ENCODE measurements around the gene AP3S1.
A peak's percentile ranks its signal among the peaks of the same experiment; 100 is the strongest.
"Not testable (repeated sequence)": the region's sequence is repeated elsewhere in the genome, so short reads cannot be mapped to it uniquely, and the experiment has no call there.

AP3S1 gene

DNA sequence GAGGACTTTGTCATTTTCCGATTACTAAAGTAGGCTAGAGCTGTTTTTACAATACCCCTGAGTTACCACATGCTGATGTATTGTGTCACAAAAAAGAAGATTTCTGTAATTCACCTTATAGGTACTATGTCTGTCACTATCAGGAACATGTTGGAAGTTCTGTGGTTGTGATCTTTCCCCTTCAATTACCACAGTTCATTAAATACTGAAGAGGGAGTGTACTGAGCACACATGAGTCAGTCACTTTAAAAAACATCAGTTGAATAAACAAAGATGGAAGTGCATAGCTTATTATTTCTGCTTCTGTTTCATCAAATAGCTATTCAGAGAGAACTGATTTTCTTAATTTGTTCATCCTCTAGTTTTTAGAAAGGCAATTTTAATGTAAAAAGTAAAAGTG is 31.7 kb downstream of the AP3S1 start:
- DNase-seq = peak; percentile 76

GRCh38 chr5:115875447-115875846 is 33.7 kb downstream of the AP3S1 start:
- peak; percentile 39 for DNase-seq

DNA sequence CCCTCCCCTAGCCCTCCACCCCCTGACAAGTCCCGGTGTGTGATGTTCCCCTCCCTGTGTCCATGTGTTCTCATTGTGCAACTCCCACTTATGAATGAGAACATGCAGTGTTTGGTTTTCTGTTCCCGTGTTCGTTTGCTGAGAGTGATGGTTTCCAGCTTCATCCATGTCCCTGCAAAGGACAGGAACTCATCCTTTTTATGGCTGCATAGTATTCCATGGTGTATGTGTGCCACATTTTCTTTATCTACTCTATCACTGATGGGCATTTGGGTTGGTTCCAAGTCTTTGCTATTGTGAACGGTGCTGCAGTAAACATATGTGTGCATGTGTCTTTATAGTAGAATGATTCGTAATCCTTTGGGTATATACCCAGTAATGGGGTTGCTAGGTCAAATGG is 35.6 kb downstream of the AP3S1 start:
- DNase-seq = not testable (repeated sequence)

- not testable (repeated sequence) for DNase-seq
Observed at GRCh38 chr5:115882434-115882833, 40.7 kb downstream of the AP3S1 start.

GRCh38 chr5:115884704-115885103 is 43.0 kb downstream of the AP3S1 start:
- DNase-seq = no peak

DNA sequence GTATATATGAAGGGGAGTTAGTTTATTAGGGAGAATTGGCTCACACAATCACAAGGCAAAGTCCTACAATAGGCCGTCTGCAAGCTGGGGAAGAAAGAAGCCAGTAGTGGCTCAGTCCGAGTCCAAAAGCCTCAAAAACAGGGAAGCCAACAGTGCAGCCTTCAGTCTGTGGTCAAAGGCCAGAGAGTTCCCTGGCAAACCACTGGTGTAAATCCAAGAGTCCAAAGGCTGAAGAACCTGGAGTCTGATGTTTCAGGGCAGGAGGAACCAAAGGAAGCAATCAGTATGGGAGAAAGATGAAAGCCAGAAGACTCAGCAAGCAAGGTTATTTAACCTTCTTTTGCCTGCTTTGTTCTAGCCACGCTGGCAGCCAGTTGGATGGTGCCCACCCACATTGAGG is 43.5 kb downstream of the AP3S1 start:
- not testable (repeated sequence) for DNase-seq

DNA sequence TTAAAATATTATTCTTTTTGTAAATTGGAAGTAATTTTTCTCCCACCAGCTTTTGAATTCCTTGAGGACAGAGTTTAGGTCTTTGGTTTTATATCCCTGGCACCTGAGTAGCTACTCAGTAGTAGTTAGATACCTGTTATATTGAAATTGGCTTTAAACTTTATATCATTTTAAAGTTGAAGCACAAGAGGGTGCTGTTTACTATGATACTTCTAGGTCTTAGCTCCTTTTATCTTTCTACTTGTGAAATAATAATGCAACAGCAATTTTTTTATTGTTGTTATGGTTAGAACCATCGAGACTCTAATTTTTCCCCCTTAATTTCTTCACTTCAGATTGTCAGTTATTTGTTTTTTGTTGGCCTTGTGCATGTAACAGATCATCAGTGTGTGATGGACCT is 46.3 kb downstream of the AP3S1 start:
- DNase-seq = peak; percentile 46

DNA sequence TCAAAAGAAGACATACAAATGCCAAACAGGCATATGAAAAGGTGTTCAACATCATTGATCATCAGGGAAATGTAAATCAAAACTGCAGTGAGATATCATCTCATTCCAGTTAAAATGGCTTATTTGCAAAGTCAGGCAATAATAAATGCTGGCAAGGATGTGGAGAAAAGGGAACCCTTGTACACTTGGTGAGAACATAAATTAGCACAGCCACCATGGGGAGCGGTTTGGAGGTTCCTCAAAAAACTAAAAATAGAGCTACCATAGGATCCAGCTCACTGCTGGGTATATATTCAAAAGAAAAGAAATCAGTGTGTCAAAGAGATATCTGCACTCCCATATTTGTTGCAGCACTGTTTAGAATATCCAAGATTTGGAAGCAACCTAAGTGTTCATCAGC is 50.3 kb downstream of the AP3S1 start:
- DNase-seq = no peak

DNA sequence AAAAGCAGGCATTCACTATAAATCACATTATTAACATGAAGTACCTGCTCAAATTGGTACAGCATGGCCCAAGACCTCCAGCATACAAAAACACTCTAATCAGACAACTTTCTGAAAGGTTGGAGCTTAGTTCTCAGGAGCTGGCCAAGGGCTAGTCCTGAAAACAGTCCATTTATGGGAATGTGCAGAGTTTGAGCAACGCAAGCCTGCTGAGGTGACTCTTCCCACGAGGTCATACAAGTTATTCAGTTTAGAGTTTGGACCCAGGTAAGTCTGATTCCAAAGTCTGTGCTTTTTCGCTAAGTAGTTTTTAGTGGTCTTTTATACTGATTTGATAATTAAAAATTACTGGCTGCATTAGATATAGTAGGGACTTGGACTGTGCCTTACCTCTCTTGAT is 52.6 kb downstream of the AP3S1 start:
- no peak for DNase-seq

DNA sequence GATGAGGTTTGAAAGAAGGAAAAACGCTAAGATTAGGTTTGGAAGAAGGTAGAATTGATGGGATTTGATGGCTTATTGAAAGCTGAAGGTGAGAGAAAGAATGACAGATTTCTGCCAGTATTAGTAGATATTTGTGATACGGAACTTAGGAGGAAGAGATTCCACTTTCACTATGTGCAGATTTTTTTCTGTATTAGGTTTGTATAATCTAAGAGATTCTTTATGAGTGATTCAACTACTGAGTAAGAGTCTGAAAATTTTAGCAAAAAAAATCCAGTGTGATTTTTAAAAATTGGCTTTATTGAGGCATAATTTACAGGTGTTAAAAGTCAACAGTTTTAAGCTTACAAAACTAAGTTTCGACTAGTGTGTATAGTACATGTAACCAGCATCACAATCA is 54.1 kb downstream of the AP3S1 start:
- no peak for DNase-seq

DNA sequence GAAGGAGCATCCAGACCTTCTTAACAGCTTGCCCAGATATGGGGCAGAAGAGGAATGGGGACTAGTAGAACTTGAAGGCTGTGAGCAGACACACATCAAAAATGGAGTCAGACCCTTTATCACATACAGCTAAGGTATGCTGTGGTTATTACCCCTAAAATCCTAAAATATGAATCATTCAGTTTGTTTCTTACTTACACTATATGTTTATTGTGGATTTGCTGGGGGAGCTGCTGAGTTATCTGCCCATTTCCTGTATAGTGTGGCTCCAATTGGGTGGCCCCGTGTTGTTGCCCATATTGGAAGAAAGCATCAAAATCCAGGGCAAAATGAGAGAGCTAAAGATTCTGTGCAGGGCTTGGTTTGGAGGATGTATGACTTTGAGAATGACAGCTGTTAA is 56.9 kb downstream of the AP3S1 start:
- no peak for DNase-seq

- no peak for DNase-seq
Observed at GRCh38 chr5:115907177-115907576, 65.4 kb downstream of the AP3S1 start.

DNA sequence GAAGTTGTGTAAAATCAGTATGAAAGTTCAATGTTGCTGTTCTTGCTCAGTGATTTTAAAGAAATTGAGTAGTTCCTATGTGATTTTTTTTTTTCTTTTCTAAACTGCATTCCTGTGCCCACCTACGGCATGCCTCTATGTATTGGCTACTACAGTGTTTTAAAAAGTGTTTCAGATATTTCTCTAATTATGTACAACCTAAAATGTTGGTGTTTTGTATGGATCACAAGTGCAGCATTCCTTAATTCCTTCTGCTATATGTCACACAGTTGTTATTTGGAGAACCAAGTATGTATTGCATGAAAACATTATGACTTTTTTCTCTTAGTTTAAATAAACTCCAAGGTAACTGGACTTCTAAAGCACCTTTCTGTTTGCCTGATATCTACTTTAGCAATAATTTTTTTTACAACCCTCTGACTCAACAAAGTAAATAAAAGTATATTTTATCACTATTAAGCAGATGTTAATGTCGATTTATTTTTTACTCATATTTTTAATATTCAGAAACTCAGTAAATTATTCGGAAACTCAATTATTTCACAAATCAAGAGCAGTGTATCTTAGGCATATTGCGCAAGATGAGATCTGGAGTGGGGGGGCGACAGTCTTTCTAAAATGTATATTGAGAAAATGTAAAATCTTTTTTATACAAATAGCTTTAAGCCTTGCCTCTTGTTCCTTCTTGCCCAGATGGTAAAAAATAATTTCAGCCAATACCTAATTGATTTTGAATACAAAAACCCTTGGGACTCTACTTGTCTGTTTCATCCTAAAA is 72.1 kb downstream of the AP3S1 start:
- DNase-seq = not testable (repeated sequence)

- no peak for DNase-seq
Observed at GRCh38 chr5:115920171-115920725, 78.5 kb downstream of the AP3S1 start.

DNA sequence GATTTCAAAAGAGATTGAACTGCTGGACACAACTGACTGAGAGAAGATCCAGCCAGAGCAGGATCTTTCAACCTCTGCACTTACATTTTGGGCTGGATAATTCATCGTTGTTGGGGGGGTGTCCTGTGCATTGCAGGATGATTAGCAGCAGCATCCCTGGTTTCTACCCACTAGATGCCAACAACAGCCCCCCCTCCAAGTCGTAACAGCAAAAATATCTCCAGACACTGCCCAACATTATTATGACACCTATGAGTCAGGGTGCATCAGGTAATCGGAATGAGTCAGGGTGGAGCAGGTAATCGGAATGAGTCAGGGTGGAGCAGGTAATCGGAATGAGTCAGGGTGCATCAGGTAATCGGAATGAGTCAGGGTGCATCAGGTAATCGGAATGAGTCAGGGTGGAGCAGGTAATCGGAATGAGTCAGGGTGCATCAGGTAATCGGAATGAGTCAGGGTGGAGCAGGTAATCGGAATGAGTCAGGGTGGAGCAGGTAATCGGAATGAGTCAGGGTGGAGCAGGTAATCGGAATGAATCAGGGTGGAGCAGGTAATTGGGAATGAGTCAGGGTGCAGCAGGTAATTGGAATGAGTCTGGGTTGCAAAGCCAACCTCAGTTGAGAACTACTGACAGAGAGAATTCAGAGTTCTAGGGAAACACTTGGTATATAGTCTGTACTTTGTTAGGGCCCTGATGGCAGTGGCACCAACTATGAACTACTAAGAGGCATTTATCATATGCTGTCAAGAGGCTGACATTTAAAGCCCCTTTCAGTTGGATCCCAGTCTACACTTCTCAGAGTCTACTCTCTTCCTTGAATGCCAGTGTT is 87.1 kb downstream of the AP3S1 start:
- DNase-seq = not testable (repeated sequence)

DNA sequence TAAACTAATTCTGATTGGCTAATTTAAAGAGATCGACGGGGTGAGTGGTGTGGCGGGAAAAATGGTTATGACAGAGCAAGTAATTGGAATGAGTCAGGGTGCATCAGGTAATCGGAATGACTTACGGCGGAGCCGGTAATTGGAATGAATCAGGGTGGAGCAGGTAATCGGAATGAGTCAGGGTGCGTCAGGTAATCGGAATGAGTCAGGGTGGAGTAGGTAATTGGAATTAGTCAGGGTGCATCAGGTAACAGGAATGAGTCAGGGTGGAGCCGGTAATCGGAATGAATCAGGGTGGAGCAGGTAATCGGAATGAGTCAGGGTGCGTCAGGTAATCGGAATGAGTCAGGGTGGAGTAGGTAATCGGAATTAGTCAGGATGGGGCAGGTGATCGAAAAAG is 88.4 kb downstream of the AP3S1 start:
- DNase-seq = not testable (repeated sequence)

DNA sequence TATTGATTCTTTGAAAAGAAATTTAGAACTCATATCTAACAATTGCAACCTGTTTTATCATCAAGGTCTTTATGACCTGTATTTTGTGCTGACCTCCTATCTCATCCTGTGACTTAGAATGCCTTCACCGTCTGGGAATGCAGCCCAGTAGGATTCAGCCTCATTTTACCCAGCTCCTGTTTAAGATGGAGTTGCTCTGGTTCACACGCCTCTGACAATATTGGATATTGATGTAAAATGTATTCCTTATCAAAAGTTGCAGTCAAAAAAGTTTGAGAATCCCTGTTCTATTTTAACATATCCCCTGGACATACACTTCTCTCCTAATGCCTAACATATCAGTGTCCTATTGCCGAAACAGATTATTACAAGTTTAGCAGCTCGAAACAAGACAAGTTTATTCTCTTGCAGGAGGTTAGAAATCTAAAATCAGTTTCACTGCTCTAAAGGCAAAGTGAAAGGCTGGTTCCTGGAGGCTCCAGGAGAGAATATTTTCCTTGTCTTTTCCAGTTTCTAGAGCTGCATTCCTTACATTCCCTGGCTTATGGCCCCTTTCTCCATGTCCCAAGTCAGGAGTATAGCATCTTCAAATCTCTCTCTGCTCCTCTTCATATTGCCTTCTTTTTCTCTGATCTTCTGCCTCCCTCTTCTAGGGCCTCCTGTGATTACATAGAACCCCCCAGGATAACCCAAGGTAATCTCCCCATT is 89.0 kb downstream of the AP3S1 start:
- no peak for DNase-seq

DNA sequence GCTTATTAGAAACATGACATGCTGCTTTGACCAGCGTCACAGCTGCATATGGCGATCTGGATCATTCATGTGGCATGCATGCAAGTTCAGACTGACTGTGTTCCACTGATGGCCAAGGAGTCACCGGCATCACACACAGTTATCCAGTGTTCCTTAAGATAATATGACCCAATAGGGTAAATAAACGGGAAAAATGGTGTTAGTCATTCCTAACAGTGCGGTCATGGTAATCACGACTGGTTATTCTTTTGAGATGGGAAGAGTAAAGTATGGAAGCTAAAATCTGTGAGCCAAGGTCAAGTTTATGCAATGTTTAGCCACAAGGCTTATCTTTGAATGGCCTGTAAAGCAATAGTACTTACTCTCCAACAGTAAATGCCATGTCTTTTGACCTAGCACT is 91.3 kb downstream of the AP3S1 start:
- DNase-seq = no peak

GRCh38 chr5:115934388-115934974 is 92.7 kb downstream of the AP3S1 start:
- no peak for DNase-seq

- DNase-seq = no peak
Observed at GRCh38 chr5:115936031-115936430, 94.3 kb downstream of the AP3S1 start.

DNA sequence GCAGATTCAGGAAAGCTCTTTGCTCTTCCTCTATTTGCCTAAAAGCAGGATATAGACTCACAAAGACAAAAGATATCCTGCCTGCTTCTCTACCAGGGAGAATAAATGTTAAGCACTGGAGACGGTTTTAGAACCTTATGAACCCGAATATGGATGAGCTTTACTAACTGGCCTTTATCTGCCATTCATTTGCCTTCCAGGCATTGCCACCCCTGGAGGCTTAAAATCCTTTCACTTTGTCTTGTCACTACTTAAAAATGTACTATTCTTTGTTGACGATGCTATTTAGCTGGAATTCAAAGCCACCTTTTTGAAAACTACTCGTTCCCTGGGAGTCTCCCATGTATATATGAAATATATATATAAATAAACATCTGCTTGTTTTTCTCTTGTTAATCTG is 97.3 kb downstream of the AP3S1 start:
- DNase-seq = peak; percentile 60

- no peak for DNase-seq
Observed at GRCh38 chr5:115940080-115940810, 98.5 kb downstream of the AP3S1 start.
